GM21619 (cell line): Measurements from ENCODE around the gene PLIN5.

Experiments used
- ATAC-seq: cut with Tn5 transposase; IDR thresholded peaks from one replicate; pipeline ENCODE4 v1.9.1; 2021; ENCODE audit not compliant: unreplicated experiment

The PLIN5 gene

DNA sequence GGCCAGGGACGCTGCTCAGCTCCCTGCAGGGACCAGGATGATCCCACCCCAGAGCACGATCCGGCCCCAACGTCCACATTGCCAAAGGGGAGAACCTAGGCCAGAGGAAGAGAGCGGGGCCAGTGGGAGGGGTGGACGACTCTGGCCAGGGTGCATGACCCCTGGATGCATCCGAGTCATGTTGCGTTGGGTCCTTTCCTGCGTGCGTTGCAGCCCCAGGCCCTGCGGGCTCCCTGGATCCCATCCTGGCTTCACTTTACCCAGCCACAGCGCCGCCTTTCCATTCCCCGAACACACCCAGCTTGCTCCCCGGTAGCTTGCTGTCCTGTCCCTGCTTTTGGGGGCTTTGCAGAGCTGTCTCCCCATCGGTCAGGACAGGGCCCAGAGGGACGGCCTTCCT is 27.2 kb downstream of the PLIN5 start:
- no peak for ATAC-seq

DNA sequence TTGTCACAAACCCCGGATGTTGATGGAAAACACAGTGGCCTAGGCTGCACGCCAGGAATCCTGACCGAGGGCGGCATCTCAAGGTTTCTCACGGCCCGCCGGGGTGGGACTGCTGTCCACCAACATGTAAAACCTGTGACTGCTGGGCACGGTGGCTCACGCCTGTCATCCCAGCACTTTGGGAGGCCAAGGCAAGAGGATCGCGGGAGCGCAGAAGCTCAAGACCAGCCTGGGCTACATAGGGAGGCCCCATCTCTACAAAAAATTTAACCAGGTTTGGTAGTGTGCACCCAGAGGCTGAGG is 27.9 kb downstream of the PLIN5 start:
- ATAC-seq: no peak

- ATAC-seq: no peak
Measured at GRCh38 chr19:4506449-4507149, 28.4 kb downstream of the PLIN5 start.

DNA sequence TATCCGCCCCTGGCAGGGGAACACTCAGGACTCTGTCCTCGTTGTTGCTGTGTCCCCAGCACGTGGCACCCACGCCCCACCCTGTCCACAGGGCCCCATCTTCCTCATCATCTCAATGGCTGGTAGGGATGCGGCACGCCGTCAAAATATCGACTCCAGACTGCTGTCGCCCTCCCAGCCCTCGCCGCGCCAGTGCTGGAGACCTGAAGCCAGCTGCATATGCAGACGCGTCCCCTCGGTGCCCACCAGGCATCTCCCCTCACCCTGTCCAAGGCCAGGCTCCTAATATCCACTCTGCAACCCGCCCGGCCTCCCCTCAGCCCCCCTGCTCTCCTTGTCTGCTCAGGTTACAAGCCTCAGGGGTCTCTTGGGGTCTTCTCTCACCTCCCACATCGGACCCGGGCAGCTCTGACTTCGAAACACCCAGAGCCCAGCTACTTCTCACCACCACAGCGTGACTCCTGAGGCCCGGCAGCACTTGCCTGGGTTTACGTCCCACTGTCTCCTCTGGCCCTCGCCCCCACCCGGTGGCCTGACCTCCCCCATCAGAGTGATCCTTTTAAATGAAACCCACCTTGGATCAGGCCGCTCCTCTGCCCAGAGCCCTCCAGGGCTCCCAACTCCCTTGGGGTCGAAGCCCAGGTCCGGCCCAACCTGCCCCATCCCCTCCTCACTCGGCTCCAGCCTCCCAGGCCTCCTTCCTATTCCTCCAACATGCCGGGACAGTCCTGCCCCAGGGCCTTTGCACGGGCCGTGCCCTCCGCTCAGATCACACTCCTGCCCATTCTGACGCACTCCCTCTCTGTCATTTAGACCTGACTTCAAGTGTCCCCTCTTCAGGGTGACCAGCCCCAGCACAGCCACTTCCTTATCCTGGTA is 29.2 kb downstream of the PLIN5 start:
- ATAC-seq: no peak

DNA sequence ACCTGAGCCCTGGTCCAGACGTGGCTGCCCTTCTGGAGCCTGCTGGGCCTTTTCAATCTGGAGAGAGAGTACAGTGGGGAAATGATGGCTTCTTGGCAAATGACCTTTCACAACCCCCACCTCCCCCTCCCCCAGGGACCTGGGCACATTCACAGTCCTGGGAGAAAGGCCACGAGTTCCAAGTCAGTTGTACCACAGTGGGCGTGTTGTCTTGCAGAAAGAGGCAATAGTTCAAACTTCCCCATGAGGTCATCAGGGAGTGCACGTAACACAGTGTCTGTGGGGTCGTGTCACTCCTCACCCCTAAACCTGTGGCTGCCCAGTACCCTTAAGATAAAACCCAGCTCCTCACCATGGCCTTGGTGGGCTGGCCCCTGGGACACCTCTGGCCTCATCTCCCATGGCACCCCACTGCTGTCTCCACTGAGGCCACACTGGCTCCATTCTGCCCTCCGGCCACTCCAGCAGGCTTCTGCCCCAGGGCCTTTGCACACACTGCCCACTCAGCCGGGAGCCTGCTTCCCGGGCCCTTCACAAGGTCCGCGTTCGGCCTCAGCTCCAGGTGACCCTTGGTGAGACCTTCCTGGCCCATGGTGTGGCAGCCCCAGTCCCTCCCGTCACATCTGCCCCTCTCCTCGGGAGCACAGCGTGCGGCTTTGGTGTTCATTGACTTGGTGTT is 30.0 kb downstream of the PLIN5 start:
- ATAC-seq: no peak

GRCh38 chr19:4504297-4504701 is 30.7 kb downstream of the PLIN5 start:
- ATAC-seq: no peak

DNA sequence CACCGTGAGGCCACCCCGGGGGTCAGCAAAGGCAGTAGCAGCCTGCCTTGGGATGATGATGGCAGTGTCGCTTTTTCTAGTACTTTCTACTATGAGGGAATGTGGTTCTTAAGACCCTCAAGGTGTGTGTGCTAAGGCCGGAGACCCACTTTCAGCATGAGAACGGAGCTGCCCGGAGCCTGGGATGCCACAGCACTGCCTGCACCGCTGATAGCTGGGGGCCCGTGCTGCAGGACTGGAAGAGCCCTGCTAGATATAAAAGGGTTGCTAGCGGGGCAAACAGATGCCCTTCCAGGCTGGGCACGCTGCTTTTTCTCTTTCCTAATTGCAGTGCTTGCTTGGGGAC is 31.2 kb downstream of the PLIN5 start:
- no peak for ATAC-seq

DNA sequence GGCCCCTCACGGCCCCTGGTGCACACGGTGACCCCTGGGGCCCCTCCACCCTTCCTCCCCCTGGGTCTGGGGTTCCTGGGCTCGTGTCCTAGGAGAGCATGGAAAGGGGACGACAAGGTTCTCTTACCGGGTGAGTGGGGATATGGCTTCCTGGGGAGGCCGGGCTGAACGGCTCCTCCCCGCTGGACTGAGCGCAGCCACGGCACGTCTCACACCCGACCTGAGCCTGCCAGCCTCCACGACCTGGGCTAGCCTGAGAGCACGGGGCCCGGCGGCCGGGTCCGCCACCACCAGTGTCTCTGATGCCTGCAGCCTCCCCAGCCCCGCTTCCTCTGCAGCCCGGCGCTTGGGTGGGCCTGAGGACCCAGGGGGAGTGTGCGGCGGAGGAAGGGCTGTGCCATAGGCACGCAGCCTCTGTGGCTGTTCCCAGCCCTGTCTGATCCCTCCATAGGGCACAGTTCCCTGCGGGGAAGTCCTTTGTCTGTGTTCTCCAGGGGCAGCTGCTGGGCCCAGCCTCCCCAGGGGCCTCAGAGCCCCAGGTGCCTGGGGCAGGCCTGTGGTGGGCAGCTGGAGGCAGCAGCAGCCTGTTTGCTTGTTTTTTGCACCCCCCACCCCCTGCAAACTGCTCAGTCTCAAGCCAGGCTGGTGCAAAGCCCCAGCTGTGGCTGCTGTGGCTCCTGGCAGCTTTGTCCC is 31.7 kb downstream of the PLIN5 start:
- ATAC-seq: no peak

- ATAC-seq: no peak
Measured at GRCh38 chr19:4502282-4503131, 32.5 kb downstream of the PLIN5 start.

- ATAC-seq: no peak
Measured at GRCh38 chr19:4501691-4502090, 33.3 kb downstream of the PLIN5 start.

DNA sequence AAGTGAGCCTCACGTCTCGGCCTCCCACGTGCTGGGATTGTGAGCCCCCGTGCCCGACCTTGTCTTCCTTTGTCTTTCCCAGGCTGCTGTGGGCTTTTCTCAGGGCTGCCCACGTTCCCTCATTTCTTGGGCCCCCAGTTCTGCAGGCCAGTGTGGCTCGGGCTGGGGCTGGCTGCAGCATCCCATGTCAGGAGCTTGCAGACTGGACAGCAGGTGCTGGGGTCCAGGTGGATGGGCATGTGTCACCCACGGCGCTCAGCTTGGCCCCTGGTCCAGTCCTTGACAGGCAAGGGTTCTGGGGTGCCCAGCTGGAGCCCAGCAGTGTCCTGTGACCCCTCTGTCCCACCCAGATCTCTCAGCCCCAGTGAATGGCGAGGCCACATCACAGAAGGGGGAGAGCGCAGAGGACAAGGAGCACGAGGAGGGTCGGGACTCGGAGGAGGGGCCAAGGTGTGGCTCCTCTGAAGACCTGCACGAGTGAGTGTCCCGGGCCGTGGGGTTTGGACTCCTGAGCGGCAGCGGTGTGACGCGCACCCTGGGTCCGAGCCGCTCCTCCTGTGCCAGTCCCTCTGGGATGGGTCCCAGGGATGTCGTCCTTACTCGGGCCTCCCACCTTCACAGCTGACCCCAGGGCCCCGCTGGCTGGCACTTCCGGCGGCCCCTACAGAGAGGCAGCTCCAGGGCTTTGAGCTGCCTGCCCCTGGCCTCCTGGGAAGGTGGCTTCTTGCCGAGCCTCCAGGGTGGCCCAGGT is 34.0 kb downstream of the PLIN5 start:
- ATAC-seq: no peak

DNA sequence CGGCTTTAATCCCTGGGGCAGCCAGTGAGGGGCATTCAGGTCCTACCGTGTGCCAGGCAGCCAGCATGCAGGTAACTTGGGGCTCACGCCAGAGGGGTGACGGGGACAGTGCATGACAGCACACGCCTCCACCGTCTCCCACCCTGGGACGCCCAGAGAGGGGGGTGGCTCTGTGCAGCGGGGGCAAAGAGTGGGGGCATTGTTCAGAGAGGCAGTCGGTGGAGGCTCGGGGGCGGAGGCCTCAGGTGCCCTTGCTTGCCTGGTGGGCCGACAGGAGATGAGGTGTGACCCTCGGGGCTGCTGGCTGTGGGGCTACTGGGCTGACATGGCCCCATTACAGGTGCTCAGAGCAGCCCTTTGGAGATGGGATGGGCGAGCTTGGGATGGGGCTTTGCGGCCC is 35.2 kb downstream of the PLIN5 start:
- no peak for ATAC-seq

- no peak for ATAC-seq
Measured at GRCh38 chr19:4499318-4499717, 35.7 kb downstream of the PLIN5 start.

DNA sequence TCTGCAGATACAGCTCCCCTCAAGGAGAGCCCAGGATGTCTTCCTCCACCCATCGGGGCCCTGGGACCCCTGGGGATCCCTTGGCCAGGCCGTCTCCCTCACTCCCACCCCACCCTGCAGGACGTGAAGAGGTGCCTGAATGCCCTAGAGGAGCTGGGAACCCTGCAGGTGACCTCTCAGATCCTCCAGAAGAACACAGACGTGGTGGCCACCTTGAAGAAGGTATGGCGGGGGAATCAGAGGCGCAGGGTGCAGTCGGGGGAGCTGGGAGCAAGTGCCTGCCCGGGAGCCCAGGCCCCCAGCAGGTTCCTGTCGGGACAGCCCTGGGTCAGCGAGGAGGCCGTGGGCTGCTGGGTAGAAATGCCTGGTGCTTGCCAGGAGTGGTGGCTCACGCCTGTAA is 36.3 kb downstream of the PLIN5 start:
- no peak for ATAC-seq

DNA sequence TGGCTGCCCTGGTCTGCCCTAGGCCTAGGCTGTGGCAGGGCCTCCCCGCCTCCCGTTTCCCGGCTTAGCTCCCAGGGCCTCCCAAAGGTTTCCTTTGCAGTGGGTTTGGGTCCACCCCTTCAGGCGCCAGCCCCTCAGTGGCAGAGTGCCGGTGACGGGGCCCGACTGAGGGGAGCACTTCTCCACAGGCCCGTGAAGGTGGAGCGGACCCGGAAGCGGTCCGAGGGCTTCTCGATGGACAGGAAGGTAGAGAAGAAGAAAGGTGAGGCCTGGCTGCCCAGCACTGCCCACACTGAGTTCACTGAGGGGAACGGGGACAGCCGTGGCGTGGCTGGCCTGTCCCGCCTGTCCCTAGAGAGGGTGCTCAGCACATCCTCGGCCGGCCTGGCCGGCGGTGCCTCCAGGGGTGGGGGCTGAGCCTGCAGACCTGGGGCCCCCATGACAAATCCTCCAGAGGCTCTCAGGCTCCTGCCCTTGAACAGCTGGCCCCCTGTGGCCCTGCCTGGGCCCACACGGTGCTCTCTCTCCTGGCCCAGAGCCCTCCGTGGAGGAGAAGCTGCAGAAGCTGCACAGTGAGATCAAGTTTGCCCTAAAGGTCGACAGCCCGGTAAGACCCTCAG is 37.1 kb downstream of the PLIN5 start:
- no peak for ATAC-seq

DNA sequence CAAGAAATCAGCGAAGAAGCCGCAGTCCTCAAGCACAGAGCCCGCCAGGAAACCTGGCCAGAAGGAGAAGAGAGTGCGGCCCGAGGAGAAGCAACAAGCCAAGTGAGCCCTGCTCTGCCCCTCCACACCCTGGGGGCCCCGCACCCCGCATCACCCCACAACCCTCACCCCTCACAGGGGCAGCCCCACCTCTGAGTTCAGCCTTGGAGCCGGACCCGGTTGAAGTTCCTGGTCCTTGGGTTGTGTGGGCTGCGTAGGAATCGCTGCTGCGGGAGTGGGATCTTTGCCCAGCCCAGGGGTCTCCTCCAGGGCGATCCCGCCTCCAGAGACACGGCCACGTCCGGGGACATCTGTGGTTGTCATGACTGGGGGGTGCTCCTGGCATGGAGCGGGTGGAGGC is 38.7 kb downstream of the PLIN5 start:
- ATAC-seq: no peak

- no peak for ATAC-seq
Measured at GRCh38 chr19:4495471-4495870, 39.6 kb downstream of the PLIN5 start.

DNA sequence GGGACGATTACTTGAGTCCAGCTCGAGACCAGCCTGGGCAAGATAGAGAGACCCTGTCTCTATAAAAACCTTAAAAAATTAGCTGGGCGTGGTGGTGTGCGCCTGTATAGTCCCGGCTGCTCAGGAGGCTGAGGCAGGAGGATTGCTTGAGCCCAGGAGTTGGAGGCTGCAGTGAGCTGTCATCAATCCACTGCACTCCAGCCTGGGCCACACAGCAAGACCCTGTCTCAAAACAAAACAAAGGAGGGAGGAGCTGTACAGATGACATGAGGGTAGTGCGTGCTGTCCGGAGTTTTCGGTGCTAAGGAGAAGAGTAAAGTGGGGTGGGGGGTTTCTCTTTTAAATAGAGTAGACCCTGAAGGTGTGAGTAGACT is 40.3 kb downstream of the PLIN5 start:
- no peak for ATAC-seq

GRCh38 chr19:4493929-4494690 is 40.9 kb downstream of the PLIN5 start:
- no peak for ATAC-seq
